ENCODE data around the gene USP31. TPM values are rescaled to one million over a fixed set of nuclear protein-coding genes. Genes with fewer than 3 reads are reported as not detected.

The USP31 gene
- total RNA-seq, 1 experiment from 2014 or later: 6.8 TPM

DNA sequence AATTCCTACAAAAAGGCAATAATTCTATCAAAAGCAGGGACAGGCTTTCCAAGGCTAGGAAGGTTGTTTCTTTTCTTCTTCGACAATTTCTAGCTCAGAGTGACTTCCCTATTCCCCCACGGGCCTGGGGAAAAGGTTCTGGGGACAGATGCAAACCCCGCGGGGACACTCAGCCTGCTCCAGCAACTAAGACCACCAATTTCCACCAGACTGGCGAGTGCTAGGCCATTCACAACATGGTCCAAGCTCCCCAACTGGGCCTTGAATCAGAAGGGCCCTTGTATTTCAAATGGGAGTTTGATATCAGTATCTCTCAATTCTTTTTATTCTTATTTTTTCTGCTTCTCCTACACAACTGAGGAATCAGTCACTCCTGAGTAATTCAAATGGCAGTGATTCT, 86.7 kb downstream of the USP31 start:
- Histone ChIP-seq H3K36me3 (peaks cover 11% of the 10 kb centered on the region; the same call in 1 of the 2 replicates), H3K4me3 (no peak overlapping the region), H3K9me3 (no peaks in the 10 kb centered on the region), H3K27me3 (no peaks in the 10 kb centered on the region)
- DNase-seq: no peak

DNA sequence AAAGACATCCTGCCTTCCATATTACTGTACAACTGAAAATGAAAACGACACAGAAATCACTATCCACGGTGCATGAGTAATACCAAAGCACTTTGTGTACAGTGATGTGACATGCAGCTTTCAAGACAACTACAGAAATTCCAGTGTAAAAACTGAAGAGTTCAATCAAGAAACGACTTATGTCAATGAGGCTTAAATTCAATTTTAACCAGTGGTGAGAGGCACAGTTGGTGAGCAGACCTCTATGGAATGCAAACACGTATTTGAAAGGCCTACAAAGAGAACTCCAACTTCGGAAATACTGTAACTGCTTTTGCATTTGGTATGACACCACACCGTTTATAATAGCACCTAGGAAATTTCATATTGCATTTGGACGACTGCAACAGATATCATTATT, 87.6 kb downstream of the USP31 start:
- Histone ChIP-seq H3K9me3 (peaks cover 3% of the 10 kb centered on the region), H3K27me3 (0 out of 2 replicates have a peak, but pooled peaks cover 3% of the 10 kb centered on the region), H3K4me3 (no peak overlapping the region), H3K36me3 (peaks cover 4% of the 10 kb centered on the region; the same call in 1 of the 2 replicates)
- DNase-seq: no peak

- Histone ChIP-seq H3K36me3 (0 out of 2 replicates have a peak, but pooled peaks cover 4% of the 10 kb centered on the region), H3K4me3 (no peak overlapping the region), H3K27me3 (0 out of 2 replicates have a peak, but pooled peaks cover 3% of the 10 kb centered on the region), H3K9me3 (peaks cover 3% of the 10 kb centered on the region)
- peak; percentile 45 for DNase-seq
Measured at GRCh38 chr16:23060458-23061320, 88.6 kb downstream of the USP31 start.

GRCh38 chr16:23059433-23059832, 89.8 kb downstream of the USP31 start:
- Histone ChIP-seq H3K4me3 (no peak overlapping the region), H3K27me3 (0 out of 2 replicates have a peak, but pooled peaks cover 3% of the 10 kb centered on the region), H3K9me3 (peaks cover 3% of the 10 kb centered on the region), H3K36me3 (no peaks in the 10 kb centered on the region)
- no peak for DNase-seq

DNA sequence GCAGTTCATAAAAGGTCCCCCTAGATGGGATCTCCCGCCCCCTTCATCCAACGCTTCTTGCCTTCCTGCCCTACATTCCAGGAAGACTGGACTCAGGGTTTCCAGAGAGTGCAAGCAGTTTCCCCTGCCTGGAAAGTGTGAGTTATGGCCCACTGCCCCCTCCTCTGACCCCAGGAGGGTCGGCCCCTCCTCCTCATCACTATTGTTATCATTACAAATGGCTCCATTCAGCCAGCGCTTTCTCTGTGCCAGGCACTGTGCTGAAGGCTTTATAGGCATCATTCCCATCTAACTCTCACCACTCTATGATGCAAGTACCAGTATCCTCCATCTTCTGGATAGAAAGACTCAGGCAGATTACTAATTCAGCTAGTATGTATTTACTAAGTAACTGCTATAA, 90.7 kb downstream of the USP31 start:
- Histone ChIP-seq H3K9me3 (peaks cover 3% of the 10 kb centered on the region), H3K36me3 (no peaks in the 10 kb centered on the region), H3K4me3 (no peak overlapping the region), H3K27me3 (peaks cover 3% of the 10 kb centered on the region; the same call in 1 of the 2 replicates)
- no peak for DNase-seq

DNA sequence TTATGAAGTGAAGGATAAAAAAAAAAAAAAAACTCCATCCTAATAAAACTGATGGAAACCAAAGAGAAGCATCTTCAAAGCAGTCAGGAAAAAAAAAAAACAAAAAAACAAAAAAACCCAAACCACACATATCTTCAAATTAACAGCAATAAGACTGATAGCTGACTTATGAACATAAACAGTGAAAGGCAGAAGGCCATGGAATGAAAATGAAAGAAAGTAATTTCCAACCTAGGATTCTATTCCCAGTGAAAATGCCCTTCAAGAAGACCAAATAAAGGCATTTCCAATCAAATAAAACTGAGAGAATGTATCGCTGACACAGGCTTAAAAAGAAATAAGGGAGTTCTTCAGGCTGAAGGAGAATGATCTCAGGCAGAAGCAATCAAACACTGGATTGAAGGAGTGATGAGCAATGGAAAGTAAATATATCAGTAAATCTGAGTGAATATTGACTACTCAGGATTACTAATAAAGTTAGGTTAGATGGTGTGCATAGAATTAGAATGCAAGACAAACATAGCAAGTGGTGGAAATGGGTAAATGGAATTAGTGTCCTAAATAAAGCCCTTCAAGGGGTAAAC, 92.1 kb downstream of the USP31 start:
- no peak overlapping the region for H3K4me3 ChIP-seq
- peaks cover 3% of the 10 kb centered on the region; the same call in 1 of the 2 replicates for H3K27me3 ChIP-seq
- H3K9me3 ChIP-seq: peaks cover 3% of the 10 kb centered on the region
- no peaks in the 10 kb centered on the region for H3K36me3 ChIP-seq
- no peak for DNase-seq

DNA sequence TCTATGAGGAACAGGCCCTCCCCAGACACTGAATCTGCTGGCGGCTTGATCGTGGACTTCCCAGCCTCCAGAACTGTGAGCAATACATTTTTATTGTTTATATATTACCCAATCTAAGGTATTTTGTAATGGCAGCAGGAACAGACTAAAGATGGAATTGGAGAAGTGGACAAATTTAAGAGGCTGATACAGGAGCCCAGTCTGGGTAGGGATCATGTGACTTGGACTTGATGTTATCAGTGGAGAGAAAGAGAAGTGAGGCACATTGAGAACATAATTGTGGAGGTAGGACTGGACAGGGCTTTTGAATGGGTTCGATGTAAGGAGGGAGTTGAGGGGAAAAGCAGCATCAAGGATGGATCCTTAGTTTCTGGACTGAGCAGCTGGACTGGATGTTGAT, 93.8 kb downstream of the USP31 start:
- Histone ChIP-seq H3K9me3 (peaks cover 3% of the 10 kb centered on the region), H3K27me3 (peaks cover 10% of the 10 kb centered on the region; the same call in 1 of the 2 replicates), H3K4me3 (no peak overlapping the region), H3K36me3 (no peaks in the 10 kb centered on the region)
- DNase-seq: no peak

GRCh38 chr16:23052908-23053580, 96.2 kb downstream of the USP31 start:
- no peak overlapping the region for H3K4me3 ChIP-seq
- H3K36me3 ChIP-seq: no peaks in the 10 kb centered on the region
- DNase-seq: no peak
- H3K27me3 ChIP-seq: peaks cover 10% of the 10 kb centered on the region
- H3K9me3 ChIP-seq: peaks cover 3% of the 10 kb centered on the region

GRCh38 chr16:23052221-23052620, 97.0 kb downstream of the USP31 start:
- Histone ChIP-seq H3K27me3 (peaks cover 15% of the 10 kb centered on the region), H3K4me3 (no peak overlapping the region), H3K9me3 (peaks cover 3% of the 10 kb centered on the region), H3K36me3 (no peaks in the 10 kb centered on the region)
- DNase-seq: no peak

- Histone ChIP-seq H3K4me3 (no peak overlapping the region), H3K9me3 (no peaks in the 10 kb centered on the region), H3K36me3 (no peaks in the 10 kb centered on the region), H3K27me3 (peaks cover 16% of the 10 kb centered on the region)
- no peak for DNase-seq
Measured at GRCh38 chr16:23051587-23051986, 97.7 kb downstream of the USP31 start.

- Histone ChIP-seq H3K4me3 (no peak overlapping the region), H3K9me3 (peaks cover 4% of the 10 kb centered on the region; the same call in 1 of the 2 replicates), H3K36me3 (no peaks in the 10 kb centered on the region), H3K27me3 (peaks cover 19% of the 10 kb centered on the region)
- DNase-seq: no peak
Measured at GRCh38 chr16:23048164-23048563, 101.1 kb downstream of the USP31 start.

DNA sequence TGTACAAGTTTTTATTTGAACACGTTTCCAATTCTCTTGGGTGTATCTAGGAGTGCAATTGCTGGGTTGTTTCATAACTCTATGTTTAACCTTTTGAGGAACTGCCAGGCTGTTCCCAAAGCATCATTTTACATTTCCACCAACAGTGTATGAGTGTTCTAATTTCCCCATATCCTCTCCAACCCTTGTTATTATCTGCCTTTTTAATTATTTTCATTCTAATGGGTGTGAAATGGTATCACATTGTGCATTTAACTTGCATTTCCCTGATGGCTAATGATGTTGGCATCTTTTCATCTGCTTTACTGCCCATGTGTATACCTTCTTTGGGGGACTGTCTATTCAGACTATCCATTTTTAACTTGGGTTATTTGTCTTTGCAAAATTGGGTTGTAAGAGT, 104.2 kb downstream of the USP31 start:
- Histone ChIP-seq H3K36me3 (no peaks in the 10 kb centered on the region), H3K4me3 (no peak overlapping the region), H3K9me3 (peaks cover 4% of the 10 kb centered on the region; the same call in 1 of the 2 replicates), H3K27me3 (peaks cover 12% of the 10 kb centered on the region)
- no peak for DNase-seq

GRCh38 chr16:23040246-23040645, 109.0 kb downstream of the USP31 start:
- H3K4me3 ChIP-seq: no peak overlapping the region
- no peaks in the 10 kb centered on the region for H3K36me3 ChIP-seq
- peaks cover 4% of the 10 kb centered on the region; the same call in 1 of the 2 replicates for H3K27me3 ChIP-seq
- peaks cover 3% of the 10 kb centered on the region; the same call in 1 of the 2 replicates for H3K9me3 ChIP-seq
- no peak for DNase-seq

GRCh38 chr16:23039118-23039517, 110.1 kb downstream of the USP31 start:
- Histone ChIP-seq H3K4me3 (no peak overlapping the region), H3K9me3 (no peaks in the 10 kb centered on the region)

DNA sequence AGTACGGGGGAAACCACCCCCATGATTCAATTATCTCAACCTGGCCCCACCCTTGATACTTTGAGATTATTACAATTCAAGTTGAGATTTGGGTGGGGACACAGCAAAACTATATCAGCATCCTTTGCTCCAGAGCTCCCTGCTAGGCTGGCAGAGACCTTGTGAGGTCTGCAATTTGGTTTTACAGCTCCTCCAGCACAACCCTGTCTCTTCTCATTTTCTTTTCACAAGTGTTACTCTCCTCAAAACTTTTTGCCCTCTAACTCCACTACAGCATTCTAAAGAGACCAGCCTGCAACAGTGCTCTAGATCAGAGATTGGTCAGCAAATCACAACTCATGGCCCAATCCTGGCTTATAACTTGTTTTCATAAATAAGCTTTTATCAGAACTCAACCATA, 114.0 kb downstream of the USP31 start:
- DNase-seq: no peak
- Histone ChIP-seq H3K36me3 (no peaks in the 10 kb centered on the region), H3K27me3 (peaks cover 12% of the 10 kb centered on the region; the same call in 1 of the 2 replicates)

More at GRCh38 chr16:23039118-23039517, 110.1 kb downstream of the USP31 start:
- DNase-seq: no peak
- H3K36me3 ChIP-seq: no peaks in the 10 kb centered on the region
- no peaks in the 10 kb centered on the region; the same call in 1 of the 2 replicates for H3K27me3 ChIP-seq

DNA sequence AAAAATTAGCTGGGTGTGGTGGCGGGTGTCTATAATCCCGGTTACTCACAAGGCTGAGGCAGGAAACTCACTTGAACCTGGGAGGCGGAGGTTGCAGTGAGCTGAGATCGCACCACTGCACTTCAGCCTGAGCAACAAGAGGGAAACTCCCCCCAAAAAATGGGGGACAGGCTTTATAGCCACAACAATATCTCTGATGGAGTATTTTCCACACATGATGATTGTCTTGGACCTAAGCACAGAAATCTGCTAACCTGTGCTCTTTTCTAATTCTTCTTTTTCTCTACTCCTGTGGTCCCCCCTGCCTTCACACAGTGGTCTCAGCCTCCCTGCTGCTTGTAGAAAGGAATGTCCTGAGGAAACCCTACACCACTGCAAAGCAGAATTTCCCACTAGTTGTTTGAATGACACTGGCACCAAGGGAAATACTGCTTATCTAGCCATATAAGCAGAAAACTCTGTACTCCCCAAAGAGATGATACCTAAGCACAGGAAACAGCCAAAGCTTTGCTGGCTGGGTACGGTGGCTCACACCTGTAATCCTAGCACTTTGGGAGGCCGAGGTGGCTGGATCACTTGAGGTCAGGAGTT, 117.6 kb downstream of the USP31 start:
- Histone ChIP-seq H3K36me3 (no peaks in the 10 kb centered on the region), H3K9me3 (no peaks in the 10 kb centered on the region), H3K4me3 (no peak overlapping the region), H3K27me3 (peaks cover 18% of the 10 kb centered on the region)
- DNase-seq: no peak

More for the DNA sequence above, 114.0 kb downstream of the USP31 start:
- Histone ChIP-seq H3K4me3 (no peak overlapping the region), H3K9me3 (no peaks in the 10 kb centered on the region)
